MV-4-11 (cell line): Measurements from ENCODE around the gene CFDP1.
A peak's percentile ranks its signal among the peaks of the same experiment; 100 is the strongest.
"Not testable (repeated sequence)": the region's sequence is repeated elsewhere in the genome, so short reads cannot be mapped to it uniquely, and the experiment has no call there.

ENCODE experiments used
- DNase-seq: peaks from one replicate; lab custom pipeline; 2025; lab: John Stamatoyannopoulos, UW

The CFDP1 gene

DNA sequence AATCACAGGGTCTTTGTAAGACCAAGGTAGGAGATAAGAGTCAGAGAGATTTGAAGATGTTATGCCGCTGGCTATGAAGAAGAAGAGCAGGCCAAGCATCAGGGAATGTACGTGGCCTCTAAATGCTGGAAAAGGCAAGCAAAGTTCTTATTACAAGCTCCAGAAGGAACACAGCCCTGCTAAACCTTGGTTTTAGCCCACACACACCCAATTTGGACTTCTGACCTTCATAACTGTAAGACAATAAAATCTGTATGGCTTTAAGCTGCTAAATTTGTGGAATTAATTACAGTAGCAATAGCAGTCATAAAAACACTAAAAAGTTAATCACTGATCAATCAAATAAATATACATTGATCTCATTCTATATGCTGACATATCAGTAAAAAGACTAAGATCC, 25.1 kb upstream of the CFDP1 start:
- no peak for DNase-seq

DNA sequence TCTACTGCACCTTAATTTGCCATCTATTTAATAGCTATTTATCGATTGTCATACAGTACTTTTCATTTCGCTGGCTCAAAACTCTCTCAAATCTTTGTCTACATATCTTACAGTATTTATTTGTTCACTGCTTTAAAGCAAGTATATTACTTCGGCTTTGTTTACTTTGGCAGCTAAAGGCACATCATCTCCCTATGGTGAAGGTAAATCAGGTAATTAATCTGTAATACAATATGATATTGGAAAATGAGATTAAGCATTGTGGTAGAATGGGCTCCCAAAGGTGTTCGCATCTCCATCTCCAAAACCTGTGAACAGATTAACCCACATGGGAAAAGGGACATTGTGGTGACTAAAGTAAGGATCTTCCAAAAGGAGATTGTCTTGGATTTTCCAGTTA, 24.7 kb upstream of the CFDP1 start:
- DNase-seq = no peak

GRCh38 chr16:75457485-75458021, 24.2 kb upstream of the CFDP1 start:
- DNase-seq = no peak

DNA sequence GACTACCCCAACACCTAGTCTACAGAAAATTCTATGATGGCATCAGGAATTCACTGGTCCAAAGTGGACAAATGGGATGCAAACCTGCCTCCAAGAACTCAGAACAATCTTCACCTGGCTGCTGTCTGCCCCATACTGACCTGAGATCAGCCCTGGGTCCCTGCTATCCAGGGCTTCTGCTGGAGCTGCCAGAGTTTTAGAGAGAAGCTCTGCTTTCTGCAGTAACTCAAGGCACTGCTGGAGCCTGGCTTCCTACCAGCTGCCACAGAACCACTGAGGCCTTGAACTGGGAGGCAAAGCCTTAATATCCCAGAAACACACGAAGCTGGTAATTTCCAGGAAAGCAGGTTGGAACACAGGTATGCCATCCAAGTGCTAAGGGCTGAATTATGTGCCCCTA, 23.7 kb upstream of the CFDP1 start:
- DNase-seq = no peak

DNA sequence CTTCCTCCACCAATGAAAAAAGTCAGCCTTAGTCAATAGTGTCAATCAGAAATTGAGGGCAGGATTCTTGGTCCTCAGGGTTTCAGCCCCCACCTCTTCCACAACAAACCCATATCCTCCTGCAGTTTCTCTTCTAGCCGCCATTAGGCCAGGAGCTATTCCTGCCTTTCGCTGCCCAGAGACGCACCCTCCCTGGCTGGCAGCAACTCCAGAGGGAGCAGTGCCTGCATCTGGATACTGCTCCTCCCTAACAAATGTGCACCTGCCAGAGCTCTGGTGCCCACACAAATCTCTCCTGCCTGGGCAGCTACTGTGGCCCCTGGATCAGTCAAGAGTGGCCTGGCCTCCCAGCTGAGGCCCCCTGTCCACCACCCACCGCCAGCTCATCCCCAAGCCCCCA, 23.2 kb upstream of the CFDP1 start:
- DNase-seq = not testable (repeated sequence)

- no peak for DNase-seq
These were observed 22.4 kb upstream of the CFDP1 start for GRCh38 chr16:75455677-75456076.

GRCh38 chr16:75452464-75453190, 19.3 kb upstream of the CFDP1 start:
- no peak for DNase-seq

DNA sequence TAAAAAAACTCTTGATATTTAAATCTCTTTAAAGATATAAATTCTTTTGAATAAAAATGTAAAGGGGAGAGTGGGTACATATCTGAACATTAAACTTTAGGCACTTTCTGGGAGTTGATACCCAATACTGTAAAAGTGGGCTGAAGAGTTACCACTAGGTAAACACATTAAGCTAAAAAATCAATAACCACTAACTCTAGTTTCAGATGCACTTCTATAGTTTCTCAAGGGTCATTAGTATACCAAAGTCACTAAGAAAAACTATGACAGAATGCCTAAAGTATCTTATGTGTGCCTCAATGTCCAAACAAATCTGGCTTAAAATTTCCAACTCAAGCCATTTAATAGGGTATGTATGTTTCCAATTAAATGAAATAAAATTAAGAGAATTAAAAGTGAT, 13.1 kb upstream of the CFDP1 start:
- DNase-seq = no peak

GRCh38 chr16:75445298-75445697, 12.0 kb upstream of the CFDP1 start:
- no peak for DNase-seq

DNA sequence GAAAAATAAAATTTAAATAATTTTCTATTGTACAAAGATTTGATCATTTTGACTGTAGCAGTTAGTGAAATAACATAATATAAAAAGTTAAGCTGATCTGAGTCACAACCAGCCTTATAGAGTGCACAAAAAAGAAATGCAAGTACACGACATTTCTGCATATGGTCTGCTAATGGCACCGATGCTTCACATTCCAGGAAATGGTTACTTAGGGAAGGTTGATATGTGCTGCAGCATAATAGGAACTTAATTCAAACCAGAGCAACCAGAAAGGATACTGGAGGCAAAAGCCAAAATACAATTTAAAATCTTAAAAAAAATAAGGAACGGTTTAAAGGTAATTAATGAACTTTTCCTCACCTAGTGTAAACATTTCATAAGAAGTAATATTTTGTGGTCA, 10.0 kb upstream of the CFDP1 start:
- DNase-seq = no peak

DNA sequence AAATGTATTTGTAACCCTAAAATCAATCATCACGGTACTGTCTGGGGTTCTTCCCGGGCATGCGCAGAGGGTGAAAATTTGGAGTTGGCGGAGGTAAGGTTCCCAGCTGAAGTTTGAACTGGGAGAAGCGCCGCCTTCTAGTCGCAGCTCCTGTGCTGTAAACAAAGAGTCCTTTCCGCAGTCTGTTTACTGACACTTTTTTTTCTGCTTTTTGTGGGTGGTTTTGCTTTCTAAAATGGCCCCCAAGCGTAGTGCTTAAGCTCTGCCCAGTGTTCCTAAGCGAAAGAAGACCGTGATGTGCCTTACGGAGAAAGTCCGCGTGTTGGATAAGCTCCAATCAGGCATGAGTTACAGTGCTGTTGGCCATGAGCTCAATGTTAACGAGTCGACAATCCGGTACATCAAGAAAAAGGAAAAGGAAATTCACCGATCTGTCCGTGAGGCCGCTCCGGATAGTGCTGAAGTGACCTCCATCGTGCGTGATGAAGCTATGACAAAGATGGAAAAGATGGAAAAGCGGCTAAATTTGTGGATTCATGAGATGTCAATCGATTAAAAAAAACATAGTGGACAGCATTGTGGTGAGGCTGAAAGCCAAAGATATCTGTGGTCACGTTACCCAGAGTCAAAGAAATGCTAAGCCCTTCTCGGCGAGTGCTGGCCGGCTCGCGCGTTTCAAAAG, 570 bp upstream of the CFDP1 start:
- DNase-seq = peak; percentile 81

- DNase-seq = no peak
These were observed 3.5 kb downstream of the CFDP1 start for GRCh38 chr16:75429621-75430403.

DNA sequence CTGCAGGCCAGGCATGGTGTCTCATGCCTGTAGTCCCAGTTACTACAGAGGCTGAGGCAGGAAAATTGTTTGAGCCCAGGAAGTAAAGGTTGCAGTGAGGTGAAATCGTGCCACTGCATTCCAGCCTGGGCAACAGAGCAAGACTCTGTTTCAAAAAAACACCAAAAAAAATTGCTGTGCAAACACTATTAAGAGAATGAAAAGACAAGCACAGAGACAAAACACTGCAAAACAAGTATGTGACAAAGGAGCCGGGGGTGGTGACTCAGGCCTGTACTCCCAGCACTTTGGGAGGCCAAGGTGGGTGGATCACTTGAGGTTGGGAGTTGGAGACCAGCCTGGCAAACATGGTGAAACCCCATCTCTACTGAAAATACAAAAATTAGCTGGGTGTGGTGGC, 6.8 kb downstream of the CFDP1 start:
- not testable (repeated sequence) for DNase-seq

GRCh38 chr16:75424105-75424762, 9.1 kb downstream of the CFDP1 start:
- DNase-seq = peak; percentile 29

DNA sequence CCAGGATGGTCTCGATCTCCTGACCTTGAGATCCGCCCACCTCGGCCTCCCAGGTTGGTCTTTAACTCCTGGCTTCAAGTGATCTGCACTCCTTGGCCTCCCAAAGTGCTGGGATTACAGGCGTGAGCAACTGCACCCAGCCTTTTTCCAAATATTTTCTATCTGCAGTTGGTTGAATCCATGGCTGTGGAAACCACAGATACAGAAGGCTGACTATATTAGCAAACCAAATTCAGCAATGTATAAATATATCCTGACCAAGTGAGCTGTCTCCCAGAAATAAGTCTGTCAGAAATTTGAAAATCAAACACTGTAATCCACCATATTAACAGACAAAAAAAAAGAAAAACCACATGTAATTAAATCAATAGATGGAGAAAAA, 9.6 kb downstream of the CFDP1 start:
- no peak for DNase-seq

- no peak for DNase-seq
These were observed 11.5 kb downstream of the CFDP1 start for GRCh38 chr16:75421820-75422126.

GRCh38 chr16:75420987-75421819, 12.1 kb downstream of the CFDP1 start:
- DNase-seq = peak; percentile 28

GRCh38 chr16:75416904-75417565, 16.3 kb downstream of the CFDP1 start:
- no peak for DNase-seq

DNA sequence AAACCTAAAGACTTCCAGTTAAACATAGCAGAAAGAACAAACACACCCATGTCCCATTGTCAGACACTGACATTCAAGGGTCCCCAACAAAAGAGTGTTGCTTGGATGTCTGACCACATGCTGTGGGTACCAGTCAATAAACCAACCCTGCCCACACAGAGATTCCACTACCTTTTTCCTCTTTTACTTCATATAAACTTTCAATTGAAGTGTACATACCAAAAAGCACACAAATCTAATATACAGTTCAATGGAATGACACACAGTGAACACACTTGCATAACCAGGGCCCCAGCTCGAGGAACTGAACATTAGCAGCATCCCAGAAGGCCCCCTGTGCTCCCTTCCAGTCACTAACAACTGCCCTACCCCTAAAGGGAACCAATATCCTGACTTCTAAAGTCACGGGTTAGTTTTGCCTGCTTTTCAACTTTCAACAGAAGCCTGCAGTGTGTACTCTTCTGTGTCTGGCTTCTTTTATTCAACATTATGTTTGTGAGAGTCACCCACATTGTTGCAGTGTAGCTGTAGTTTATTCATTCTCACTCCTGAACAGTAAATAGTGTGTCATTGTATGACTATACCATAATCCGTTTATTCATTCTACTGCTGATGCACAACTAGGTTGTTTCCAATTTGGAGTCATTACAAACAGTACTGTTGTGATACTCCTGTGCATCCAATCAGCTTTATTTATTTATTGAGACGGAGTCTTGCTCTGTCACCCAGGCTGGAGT, 18.0 kb downstream of the CFDP1 start:
- no peak for DNase-seq

DNA sequence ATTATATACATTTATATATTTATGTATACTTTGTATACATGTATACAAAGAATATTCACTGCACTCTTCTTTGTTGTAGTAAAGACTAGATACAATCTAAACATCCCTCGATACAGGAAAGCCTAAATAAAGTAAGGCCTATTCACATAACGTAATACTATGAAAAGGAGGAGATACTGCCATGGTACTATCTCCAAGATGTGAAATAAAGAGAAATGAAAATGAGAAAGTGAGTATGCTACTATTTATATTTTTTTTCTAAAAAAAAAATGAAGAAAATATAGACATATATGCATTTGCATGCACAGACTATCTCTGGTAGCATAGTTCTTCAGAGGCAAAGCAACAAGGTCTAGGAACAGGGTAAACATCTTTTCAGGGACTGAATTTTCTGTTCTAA, 19.4 kb downstream of the CFDP1 start:
- DNase-seq = no peak
